Astrocyte of the cerebellum (primary cell): ENCODE results near the gene PM20D1.

Source experiments
- DNase-seq: peaks from one replicate; pipeline ENCODE4 v3.0.0-alpha.2; 2011; ENCODE audit warnings: low read depth
- H3K4me3 ChIP-seq: 2 replicates; pipeline ENCODE4 v1.5.1; 2011; ENCODE audit warnings: mild to moderate bottlenecking, low read depth, low read length, moderate library complexity
- CTCF ChIP-seq: IDR thresholded peaks from 2 replicates; pipeline ENCODE4 v1.5.1; 2012; ENCODE audit warnings: low read length, low read depth, moderate library complexity, mild to moderate bottlenecking; ENCODE audit errors: missing control alignments
- in situ Hi-C: cut with HindIII; loops from 2 replicates; pipeline ENCODE4 v1.10.0; 2017; ENCODE audit warnings: low sequenced_read_pairs

Gene PM20D1

DNA sequence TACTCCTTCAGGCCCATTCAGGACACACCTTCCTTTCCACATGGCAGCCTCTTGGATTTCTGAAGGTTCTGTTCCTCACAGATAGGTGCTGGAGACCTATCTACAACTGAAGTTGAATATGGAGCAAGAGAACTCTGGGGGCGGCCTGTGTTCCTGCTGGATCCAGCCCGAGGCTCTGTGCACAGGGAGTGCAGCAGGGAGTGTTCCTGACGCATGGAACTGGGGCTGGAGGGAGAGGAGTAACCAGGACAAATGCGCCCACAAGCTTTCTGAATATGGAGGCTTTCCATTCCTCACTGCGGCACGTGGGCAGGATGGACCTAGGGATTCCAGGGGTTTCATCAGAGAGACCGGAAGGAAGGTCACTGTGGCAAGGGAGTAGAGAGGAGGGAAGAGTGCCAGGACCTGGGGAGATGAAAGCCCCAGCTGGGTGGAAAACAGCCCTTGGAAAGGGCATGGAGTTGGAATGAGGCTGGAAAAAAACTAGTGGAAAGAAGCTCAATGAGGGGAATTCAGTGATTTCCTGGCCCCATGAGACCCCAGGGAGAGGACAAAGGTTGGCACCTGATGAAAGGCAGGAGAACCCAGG is 12.5 kb downstream of the PM20D1 start:
- no peak for TF ChIP-seq CTCF
- in situ Hi-C loops: no loop called here
- no peak for DNase-seq
- no peak overlapping the region for H3K4me3 ChIP-seq

DNA sequence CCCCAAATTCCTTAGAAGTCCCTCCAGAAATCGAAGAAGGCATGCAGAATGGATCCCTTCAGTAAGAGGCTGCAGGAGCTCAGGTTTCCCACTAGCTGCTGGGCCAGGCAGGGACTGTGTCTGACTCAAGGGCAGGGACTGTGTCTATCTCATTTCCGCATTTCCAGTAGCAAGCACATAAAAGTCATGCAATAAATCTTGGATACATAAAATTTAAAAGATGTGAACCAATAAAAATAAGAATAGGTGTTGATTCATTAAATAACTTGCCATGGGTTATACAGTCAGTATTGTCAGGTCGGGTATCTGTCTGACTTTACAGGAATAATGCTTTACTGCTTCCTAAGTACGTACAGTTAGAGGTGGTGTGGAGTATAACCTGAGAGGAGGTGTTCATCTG is 15.2 kb downstream of the PM20D1 start:
- H3K4me3 ChIP-seq: no peak overlapping the region
- no peak for DNase-seq
- TF ChIP-seq CTCF: no peak
- in situ Hi-C loops: no loop called here

GRCh38 chr1:205832326-205832751 is 17.6 kb downstream of the PM20D1 start:
- DNase-seq: no peak
- TF ChIP-seq CTCF: no peak
- in situ Hi-C loops: no loop called here
- no peak overlapping the region for H3K4me3 ChIP-seq

DNA sequence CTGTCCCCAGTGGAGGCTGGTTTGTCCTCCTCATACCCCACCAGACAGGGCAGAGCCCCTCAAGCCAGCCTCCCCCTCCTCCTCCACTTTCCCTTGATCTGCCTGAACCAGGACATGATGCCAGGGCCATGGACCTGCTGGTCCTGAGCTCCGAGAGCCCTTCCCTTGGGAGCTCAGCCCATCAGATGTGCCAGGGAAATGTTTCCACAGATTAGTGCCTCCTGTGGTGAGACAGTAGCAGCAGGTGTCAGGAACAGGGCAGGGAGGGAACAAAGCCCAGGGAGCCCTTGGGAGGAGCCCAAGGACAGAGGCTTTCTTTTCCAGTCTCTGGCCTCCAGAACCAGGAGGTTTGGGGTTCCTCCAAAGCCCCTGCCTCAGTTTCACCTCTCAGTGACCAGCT is 22.3 kb downstream of the PM20D1 start:
- in situ Hi-C loops: no loop called here
- TF ChIP-seq CTCF: no peak
- no peak overlapping the region for H3K4me3 ChIP-seq
- no peak for DNase-seq

DNA sequence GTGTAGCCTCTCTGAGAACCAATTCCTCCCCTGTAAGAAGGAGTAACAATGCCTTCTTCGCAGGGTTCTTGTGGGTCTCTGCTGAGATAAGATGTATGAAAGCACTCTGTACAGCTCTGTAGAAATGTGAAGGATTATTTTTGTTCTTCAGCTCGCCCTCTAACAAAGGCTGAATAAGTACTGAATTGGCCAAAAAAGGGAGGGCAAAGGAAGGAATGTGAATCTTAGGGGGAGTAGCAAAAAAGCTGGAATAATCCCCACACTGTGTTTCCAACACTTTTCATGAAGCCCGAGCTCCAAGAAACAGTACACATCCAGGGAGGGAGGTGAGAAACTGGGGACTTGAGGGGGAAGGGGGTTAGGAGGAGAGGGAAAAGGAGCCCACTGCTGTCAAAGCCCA is 22.9 kb downstream of the PM20D1 start:
- no peak for TF ChIP-seq CTCF
- in situ Hi-C loops: no loop called here
- H3K4me3 ChIP-seq: no peak overlapping the region
- DNase-seq: no peak

DNA sequence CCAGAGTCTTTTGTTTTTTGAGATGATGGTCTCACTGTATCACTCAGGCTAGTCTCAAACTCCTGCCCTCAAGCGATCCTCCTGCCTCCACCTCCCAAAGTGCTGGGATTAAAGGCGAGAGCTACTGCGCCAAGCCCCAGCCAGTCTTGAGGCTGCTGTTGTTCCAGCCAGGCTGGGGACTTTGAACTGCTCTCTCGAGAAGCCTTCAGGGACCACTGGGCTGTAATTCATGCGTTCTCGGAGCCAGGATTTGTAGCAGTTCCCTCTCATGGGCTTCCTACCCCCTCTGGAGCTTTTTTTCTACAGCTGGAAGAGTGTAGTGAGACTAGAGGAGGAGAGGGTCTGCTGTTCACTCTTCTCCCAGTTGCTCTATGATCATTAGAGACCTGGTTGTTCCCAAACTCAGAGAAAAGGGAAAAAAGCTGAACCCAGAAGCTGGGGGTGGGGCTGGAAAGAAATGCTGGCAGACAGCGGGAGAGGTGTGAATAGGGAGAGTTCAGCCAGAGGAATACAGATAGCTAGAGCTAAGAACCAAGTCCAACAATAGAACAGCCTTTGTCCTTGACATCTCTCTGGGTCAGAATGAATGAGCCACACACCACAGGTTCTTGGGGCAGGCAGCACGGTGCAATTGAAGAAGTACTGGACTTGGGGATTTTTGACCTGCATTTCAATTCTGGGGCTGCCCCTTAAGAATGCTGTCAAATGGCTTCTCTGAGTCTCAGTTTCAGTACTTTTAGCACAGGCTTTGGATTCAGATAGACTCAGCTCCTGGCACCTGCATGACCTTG is 23.7 kb downstream of the PM20D1 start:
- no peak overlapping the region for H3K4me3 ChIP-seq
- in situ Hi-C loops: no loop called here
- no peak for TF ChIP-seq CTCF
- no peak for DNase-seq
